K562 (cell line): ENCODE measurements around the gene DAAM1.

Source experiments
- ESRRA ChIP-seq: fragments of 450-650 bp; IDR thresholded peaks from 2 replicates; pipeline ENCODE4 v1.6.1; 2014; ENCODE audit warnings: low read depth, mild to moderate bottlenecking, moderate library complexity, borderline replicate concordance
- ZNF263 ChIP-seq: sonication (generic); formaldehyde crosslinking; IDR thresholded peaks from 2 replicates; pipeline ENCODE4 v1.8.0; 2022; ENCODE audit warnings: mild to moderate bottlenecking, missing genetic modification reagents, borderline replicate concordance

- TF ChIP-seq ZNF263 (CRISPR knock-in tag) (no peak), ESRRA (no peak)
Measured at GRCh38 chr14:59283361-59283760, 94.9 kb downstream of the DAAM1 start.
